Thyroid gland (tissue), 4 donors: ENCODE data around the gene RNF213. TPM values are rescaled to one million over a fixed set of nuclear protein-coding genes. Genes with fewer than 3 reads are reported as not detected.
A peak's percentile ranks its signal among the peaks of the same experiment; 100 is the strongest.

Experiments used
- DNase-seq, 2 donors: peaks; one replicate each; pipeline ENCODE4 v3.0.0-alpha.2; 2019
- H3K27ac ChIP-seq, 3 donors: fragments of 200-600 bp; sonication (generic); 1 replicate in 2 of 3; 2 replicates in 1 of 3; pipeline ENCODE4 v1.5.1; 2016 to 2019; ENCODE audit warnings: mild to moderate bottlenecking in 1 of 3, moderate library complexity in 1 of 3
- H3K27me3 ChIP-seq: fragments of 200-600 bp; sonication (generic); one replicate; pipeline ENCODE4 v1.5.1; 2019
- H3K36me3 ChIP-seq, 2 donors: fragments of 200-600 bp; sonication (generic); one replicate each; pipeline ENCODE4 v1.5.1; 2016 to 2019
- H3K4me1 ChIP-seq, 2 donors: fragments of 200-600 bp; sonication (generic); one replicate each; pipeline ENCODE4 v1.5.1; 2017 to 2019
- H3K4me3 ChIP-seq, 3 donors: fragments of 200-600 bp; sonication (generic); replicated peaks in 1 of 3; 1 replicate in 2 of 3; 2 replicates in 1 of 3; pipeline ENCODE4 v1.5.1; 2016; ENCODE audit warnings: mild to moderate bottlenecking in 1 of 3
- H3K9me3 ChIP-seq: fragments of 200-600 bp; sonication (generic); one replicate; pipeline ENCODE4 v1.5.1; 2017
- CTCF ChIP-seq, 6 experiments: fragments of 200-600 bp in 3 of 6; fragments of 450-650 bp in 3 of 6; sonication (generic) in 3 of 6; IDR thresholded peaks; one replicate each; pipeline ENCODE4 v1.5.1; 2016 to 2019; ENCODE audit warnings: antibody characterized with exemption in 6 of 6, mild to moderate bottlenecking in 2 of 6, inconsistent platforms in 1 of 6, moderate library complexity in 1 of 6
- POLR2A ChIP-seq, 2 donors: fragments of 450-650 bp; IDR thresholded peaks; one replicate each; pipeline ENCODE4 v1.6.1; 2017; ENCODE audit warnings: antibody characterized with exemption in 2 of 2, mild to moderate bottlenecking in 2 of 2, moderate library complexity in 1 of 2
- WGBS, 2 donors: methylation state at CpG; one replicate each; pipeline ENCODE4 v1.1.5; 2017; 5-methylcytosine and 5-hydroxymethylcytosine counted together
- intact Hi-C: fragments of 100-400 bp; cut with DNase I; formaldehyde crosslinking; loops from one replicate; pipeline ENCODE4 v1.15.1; 2023
- total RNA-seq, 4 donors: library from RNA; depleted of rRNA; stranded (reverse); fragments of >200 nt; gene quantifications; one replicate each; pipeline ENCODE4 v1.2.3, GENCODE V29; 2016

The RNF213 gene
- total RNA-seq: 100 to 1,000 TPM; 107 to 245 (median 187) TPM

- H3K4me1 ChIP-seq: peaks cover 26 to 51% of the 10 kb centered on the region in 2 donors
Measured at GRCh38 chr17:80260791-80261158, at the start of gene RNF213. RNF213 (plus strand) TSS chr17:80260852; CDS start chr17:80263682, 2,830 bp downstream.

GRCh38 chr17:80212109-80212508 is 48.5 kb upstream of the RNF213 start:
- Histone ChIP-seq H3K27ac (no peak overlapping the region), H3K4me1 (no peaks in the 10 kb centered on the region), H3K4me3 (no peak overlapping the region), H3K36me3 (peaks cover 27 to 28% of the 10 kb centered on the region in 2 donors), H3K9me3 (no peaks in the 10 kb centered on the region), H3K27me3 (no peaks in the 10 kb centered on the region)
- DNase-seq: no peak
- intact Hi-C loops: no loop called here
- TF ChIP-seq CTCF (IDR thresholded peaks at IDR 0.05): no peak
- no peak for TF ChIP-seq POLR2A (IDR thresholded peaks at IDR 0.05)
- 93% methylated on average over 22 of the region's 22 CpGs for WGBS, 2 donors

More at GRCh38 chr17:80260791-80261158, at the start of gene RNF213:
- Histone ChIP-seq H3K9me3 (no peaks in the 10 kb centered on the region), H3K36me3 (peaks cover 0 to 4% of the 10 kb centered on the region in 2 donors), H3K4me3 (peak within 1 kb of the TSS; percentile 54 to 100 (median 83)), H3K27me3 (no peaks in the 10 kb centered on the region), H3K27ac (peak within 1 kb of the TSS; percentile 93 to 99 (median 98))
- intact Hi-C loops: loop anchor here (5.0 kb wide), 1 partner anchor 38 kb away; the partner anchor contains the start of genes SGSH and SLC26A11
- 0% methylated on average over 2 of the region's 54 CpGs; no CpG with 5 or more reads in 1 of the 2 donors for WGBS, 2 donors
- no peak for TF ChIP-seq CTCF (IDR thresholded peaks at IDR 0.05)
- TF ChIP-seq POLR2A (IDR thresholded peaks at IDR 0.05): peak; percentile 72 to 78
- DNase-seq: peak; percentile 53 to 54

GRCh38 chr17:80212511-80212910 is 48.1 kb upstream of the RNF213 start:
- H3K4me1 ChIP-seq: no peaks in the 10 kb centered on the region
- no peaks in the 10 kb centered on the region for H3K9me3 ChIP-seq
- intact Hi-C loops: no loop called here
- no peaks in the 10 kb centered on the region for H3K27me3 ChIP-seq
- no peak overlapping the region for H3K27ac ChIP-seq
- WGBS, 2 donors: 92 to 93% methylated on average over 12 of the region's 12 CpGs
- no peak for DNase-seq
- H3K4me3 ChIP-seq: no peak overlapping the region
- peaks cover 27 to 28% of the 10 kb centered on the region in 2 donors for H3K36me3 ChIP-seq
- TF ChIP-seq POLR2A (IDR thresholded peaks at IDR 0.05) (no peak), CTCF (IDR thresholded peaks at IDR 0.05) (no peak)

- Histone ChIP-seq H3K4me1 (no peaks in the 10 kb centered on the region), H3K27ac (no peak overlapping the region), H3K9me3 (no peaks in the 10 kb centered on the region), H3K4me3 (no peak overlapping the region), H3K27me3 (no peaks in the 10 kb centered on the region), H3K36me3 (peaks cover 27 to 28% of the 10 kb centered on the region in 2 donors)
- intact Hi-C loops: no loop called here
- no peak for DNase-seq
- 89 to 90% methylated on average over 17 to 19 of the region's 19 CpGs for WGBS, 2 donors
- TF ChIP-seq POLR2A (IDR thresholded peaks at IDR 0.05) (no peak), CTCF (IDR thresholded peaks at IDR 0.05) (no peak)
Measured at GRCh38 chr17:80212962-80213642, 47.5 kb upstream of the RNF213 start.

- intact Hi-C loops: no loop called here
Measured at GRCh38 chr17:80213643-80213975, 47.0 kb upstream of the RNF213 start.

More at GRCh38 chr17:80213643-80213975, 47.0 kb upstream of the RNF213 start:
- Histone ChIP-seq H3K27me3 (no peaks in the 10 kb centered on the region), H3K4me1 (no peaks in the 10 kb centered on the region), H3K9me3 (no peaks in the 10 kb centered on the region), H3K27ac (no peak overlapping the region), H3K4me3 (no peak overlapping the region), H3K36me3 (peaks cover 27 to 28% of the 10 kb centered on the region in 2 donors)
- TF ChIP-seq POLR2A (IDR thresholded peaks at IDR 0.05): no peak
- TF ChIP-seq CTCF (IDR thresholded peaks at IDR 0.05): no peak
- DNase-seq: no peak
- WGBS, 2 donors: 100% methylated on average over 2 to 4 of the region's 17 CpGs
